ENCODE results near the gene OSGIN1. TPM values are rescaled to one million over a fixed set of nuclear protein-coding genes. Genes with fewer than 3 reads are reported as not detected.

The OSGIN1 gene
- total and polyA plus RNA-seq, 2 donors (not counting 1 experiment from before 2014, with no cell fraction given): 0.85 to 1.8 TPM

GRCh38 chr16:83973581-83974385, 20.7 kb downstream of the OSGIN1 start:
- ChIA-PET CTCF (interaction anchor here (1.0 kb wide), 1 partner anchor 16 kb away, joined by 3 read pairs; no protein-coding TSS in a partner anchor), POLR2A (no interaction called here)
- Histone ChIP-seq H3K79me2 (ENCODE audit: control insufficient read depth, insufficient read depth, low read length) (no peaks in the 10 kb centered on the region), H3K27ac (ENCODE audit: low read length in 2 of 2) (no peak overlapping the region), H3K27me3 (replicated peaks in 1 of 4; ENCODE audit: control extremely low read depth in 1 of 4, control insufficient read depth in 3 of 4, insufficient read depth in 4 of 4, low read length in 3 of 4) (peaks cover 0 to 17% (median 3%) of the 10 kb centered on the region in 4 experiments), H3K36me3 (replicated peaks in 1 of 2; ENCODE audit: control extremely low read depth in 1 of 2, control insufficient read depth in 1 of 2, extremely low read depth in 1 of 2, insufficient read depth in 2 of 2, low read length in 1 of 2) (no peaks in the 10 kb centered on the region), H3K9ac (ENCODE audit: low read length) (no peak overlapping the region), H3K4me1 (ENCODE audit: control insufficient read depth in 2 of 2, insufficient read depth in 2 of 2, low read length in 2 of 2) (peaks cover 0 to 4% of the 10 kb centered on the region in 2 donors), H4K20me1 (ENCODE audit: control insufficient read depth, insufficient read depth, low read length, poor library complexity, severe bottlenecking) (no peaks in the 10 kb centered on the region), H3K9me3 (ENCODE audit: control extremely low read depth in 1 of 3, control insufficient read depth in 2 of 3, insufficient read depth in 1 of 3, low read length in 2 of 3) (peaks cover 0 to 11% (median 4%) of the 10 kb centered on the region in 3 donors), H2AFZ (ENCODE audit: insufficient read depth, low read depth, low read length, poor library complexity, severe bottlenecking) (no peak overlapping the region), H3K4me3 (ENCODE audit: control extremely low read depth in 1 of 5, extremely low read depth in 1 of 5, insufficient read depth in 1 of 5, low read depth in 2 of 5, low read length in 4 of 5) (no peak overlapping the region), H3K4me2 (replicated peaks; ENCODE audit: low read depth, low read length, poor library complexity, severe bottlenecking) (no peak overlapping the region)
- Mint-ChIP-seq H3K27ac (no peak overlapping the region), H3K27me3 (peaks cover 10% of the 10 kb centered on the region), H3K9me3 (ENCODE audit: insufficient read depth) (peaks cover under 1% of the 10 kb centered on the region), H3K4me3 (no peak overlapping the region), H3K4me1 (peaks cover 3% of the 10 kb centered on the region)
- TF ChIP-seq EZH2 (IDR thresholded peaks at IDR 0.05; ENCODE audit: borderline replicate concordance, insufficient read depth, low read depth, low read length, poor library complexity, severe bottlenecking): no peak
- TF ChIP-seq, protein P1, sequence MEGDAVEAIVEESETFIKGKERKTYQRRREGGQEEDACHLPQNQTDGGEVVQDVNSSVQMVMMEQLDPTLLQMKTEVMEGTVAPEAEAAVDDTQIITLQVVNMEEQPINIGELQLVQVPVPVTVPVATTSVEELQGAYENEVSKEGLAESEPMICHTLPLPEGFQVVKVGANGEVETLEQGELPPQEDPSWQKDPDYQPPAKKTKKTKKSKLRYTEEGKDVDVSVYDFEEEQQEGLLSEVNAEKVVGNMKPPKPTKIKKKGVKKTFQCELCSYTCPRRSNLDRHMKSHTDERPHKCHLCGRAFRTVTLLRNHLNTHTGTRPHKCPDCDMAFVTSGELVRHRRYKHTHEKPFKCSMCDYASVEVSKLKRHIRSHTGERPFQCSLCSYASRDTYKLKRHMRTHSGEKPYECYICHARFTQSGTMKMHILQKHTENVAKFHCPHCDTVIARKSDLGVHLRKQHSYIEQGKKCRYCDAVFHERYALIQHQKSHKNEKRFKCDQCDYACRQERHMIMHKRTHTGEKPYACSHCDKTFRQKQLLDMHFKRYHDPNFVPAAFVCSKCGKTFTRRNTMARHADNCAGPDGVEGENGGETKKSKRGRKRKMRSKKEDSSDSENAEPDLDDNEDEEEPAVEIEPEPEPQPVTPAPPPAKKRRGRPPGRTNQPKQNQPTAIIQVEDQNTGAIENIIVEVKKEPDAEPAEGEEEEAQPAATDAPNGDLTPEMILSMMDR (IDR thresholded peaks at IDR 0.05): no peak
- ATAC-seq (ENCODE audit: low read depth): no peak
- 79% methylated on average over 17 of the region's 22 CpGs for WGBS (ENCODE audit: insufficient coverage)
- intact Hi-C loops (cut with micrococcal nuclease): no loop called here
- DNase-seq: no peak

DNA sequence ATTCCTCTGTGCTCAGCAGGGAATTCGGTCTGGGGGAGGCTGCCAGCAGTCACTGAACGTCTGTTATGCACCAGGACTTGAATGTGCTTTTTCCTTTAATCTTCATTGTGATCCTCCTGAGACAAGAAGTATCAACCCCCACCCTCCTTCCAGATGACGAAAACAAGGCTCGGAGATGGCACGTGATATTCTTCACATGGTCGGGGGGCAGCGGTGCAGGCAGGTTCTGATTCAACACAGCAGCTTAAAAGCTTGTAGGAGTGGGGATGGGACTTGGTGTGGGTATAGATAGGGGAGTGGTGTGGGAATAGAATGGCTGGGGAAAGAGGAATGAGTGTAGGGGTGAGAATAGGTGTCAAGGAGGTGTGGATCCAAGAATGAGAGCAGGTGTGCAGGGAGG, 21.4 kb downstream of the OSGIN1 start:
- Histone ChIP-seq H3K9me3 (ENCODE audit: control extremely low read depth in 1 of 3, control insufficient read depth in 2 of 3, insufficient read depth in 1 of 3, low read length in 2 of 3) (peaks cover 0 to 16% (median 6%) of the 10 kb centered on the region in 3 donors), H3K4me3 (ENCODE audit: control extremely low read depth in 1 of 5, extremely low read depth in 1 of 5, insufficient read depth in 1 of 5, low read depth in 2 of 5, low read length in 4 of 5) (no peak overlapping the region), H4K20me1 (ENCODE audit: control insufficient read depth, insufficient read depth, low read length, poor library complexity, severe bottlenecking) (no peaks in the 10 kb centered on the region), H3K9ac (ENCODE audit: low read length) (no peak overlapping the region), H3K36me3 (replicated peaks in 1 of 2; ENCODE audit: control extremely low read depth in 1 of 2, control insufficient read depth in 1 of 2, extremely low read depth in 1 of 2, insufficient read depth in 2 of 2, low read length in 1 of 2) (no peaks in the 10 kb centered on the region), H2AFZ (ENCODE audit: insufficient read depth, low read depth, low read length, poor library complexity, severe bottlenecking) (no peak overlapping the region), H3K79me2 (ENCODE audit: control insufficient read depth, insufficient read depth, low read length) (no peaks in the 10 kb centered on the region), H3K4me2 (replicated peaks; ENCODE audit: low read depth, low read length, poor library complexity, severe bottlenecking) (no peak overlapping the region), H3K4me1 (ENCODE audit: control insufficient read depth in 2 of 2, insufficient read depth in 2 of 2, low read length in 2 of 2) (no peaks in the 10 kb centered on the region), H3K27me3 (replicated peaks in 1 of 4; ENCODE audit: control extremely low read depth in 1 of 4, control insufficient read depth in 3 of 4, insufficient read depth in 4 of 4, low read length in 3 of 4) (peaks cover 0 to 17% (median 2%) of the 10 kb centered on the region in 4 experiments), H3K27ac (ENCODE audit: low read length in 2 of 2) (no peak overlapping the region)
- ChIA-PET CTCF (interaction anchor here (1.0 kb wide), 1 partner anchor 17 kb away, joined by 3 read pairs; no protein-coding TSS in a partner anchor), POLR2A (no interaction called here)
- WGBS (ENCODE audit: insufficient coverage): 70% methylated on average over 6 of the region's 7 CpGs
- no peak for TF ChIP-seq EZH2 (IDR thresholded peaks at IDR 0.05; ENCODE audit: borderline replicate concordance, insufficient read depth, low read depth, low read length, poor library complexity, severe bottlenecking)
- TF ChIP-seq, protein P1 (IDR thresholded peaks at IDR 0.05): no peak
- DNase-seq: no peak
- intact Hi-C loops (cut with micrococcal nuclease): no loop called here
- H3K27me3 Mint-ChIP-seq: peaks cover 10% of the 10 kb centered on the region
- no peak overlapping the region for H3K27ac Mint-ChIP-seq
- H3K9me3 Mint-ChIP-seq (ENCODE audit: insufficient read depth): peaks cover 3% of the 10 kb centered on the region
- no peaks in the 10 kb centered on the region for H3K4me1 Mint-ChIP-seq
- H3K4me3 Mint-ChIP-seq: no peak overlapping the region
- ATAC-seq (ENCODE audit: low read depth): no peak

Measured in B cell (primary cell).